ENCODE data around the gene SSTR5.

DNA sequence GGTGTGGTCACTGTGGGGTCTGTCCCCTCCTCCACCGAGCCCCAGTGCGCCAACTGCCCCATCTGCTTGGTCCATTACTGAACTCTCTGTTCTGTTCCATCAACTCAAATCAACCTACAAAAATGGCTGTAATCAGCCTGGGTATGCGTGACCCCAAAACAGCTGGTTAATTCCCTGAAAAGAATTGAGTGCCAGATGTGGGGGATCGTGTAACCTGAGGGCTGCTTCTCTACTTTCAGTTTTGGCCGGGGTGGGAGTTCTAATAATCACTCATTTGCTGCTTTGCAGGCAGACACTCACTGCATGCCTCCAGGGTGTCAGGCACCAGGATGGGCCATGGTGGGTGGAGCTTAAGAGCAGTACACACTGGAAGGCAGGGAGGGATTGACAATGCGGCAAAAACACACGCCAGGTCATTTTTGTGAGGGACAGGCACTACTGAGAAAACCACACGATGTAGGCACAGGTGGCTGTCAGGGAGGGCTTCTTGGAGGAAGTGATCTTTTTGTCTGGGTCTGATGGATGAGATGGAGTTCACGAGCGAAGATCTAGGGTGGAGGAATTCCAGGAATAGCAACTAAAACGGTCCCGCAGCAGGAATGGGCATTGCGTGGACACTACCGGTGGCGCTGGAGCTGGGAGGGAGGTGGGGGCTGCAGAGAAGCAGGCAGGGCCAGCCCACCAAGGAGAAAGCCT, 30.4 kb upstream of the SSTR5 start:
- TF ChIP-seq POLR2A (IDR thresholded peaks at IDR 0.05): no peak
- TF ChIP-seq, protein P1, sequence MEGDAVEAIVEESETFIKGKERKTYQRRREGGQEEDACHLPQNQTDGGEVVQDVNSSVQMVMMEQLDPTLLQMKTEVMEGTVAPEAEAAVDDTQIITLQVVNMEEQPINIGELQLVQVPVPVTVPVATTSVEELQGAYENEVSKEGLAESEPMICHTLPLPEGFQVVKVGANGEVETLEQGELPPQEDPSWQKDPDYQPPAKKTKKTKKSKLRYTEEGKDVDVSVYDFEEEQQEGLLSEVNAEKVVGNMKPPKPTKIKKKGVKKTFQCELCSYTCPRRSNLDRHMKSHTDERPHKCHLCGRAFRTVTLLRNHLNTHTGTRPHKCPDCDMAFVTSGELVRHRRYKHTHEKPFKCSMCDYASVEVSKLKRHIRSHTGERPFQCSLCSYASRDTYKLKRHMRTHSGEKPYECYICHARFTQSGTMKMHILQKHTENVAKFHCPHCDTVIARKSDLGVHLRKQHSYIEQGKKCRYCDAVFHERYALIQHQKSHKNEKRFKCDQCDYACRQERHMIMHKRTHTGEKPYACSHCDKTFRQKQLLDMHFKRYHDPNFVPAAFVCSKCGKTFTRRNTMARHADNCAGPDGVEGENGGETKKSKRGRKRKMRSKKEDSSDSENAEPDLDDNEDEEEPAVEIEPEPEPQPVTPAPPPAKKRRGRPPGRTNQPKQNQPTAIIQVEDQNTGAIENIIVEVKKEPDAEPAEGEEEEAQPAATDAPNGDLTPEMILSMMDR (IDR thresholded peaks at IDR 0.05): no peak

All from heart left ventricle (tissue), 13 donors.